COLO668 (cell line): ENCODE results near the gene KCNB1.
"Not testable (repeated sequence)": the region's sequence is repeated elsewhere in the genome, so short reads cannot be mapped to it uniquely, and the experiment has no call there.

Source experiments
- DNase-seq: peaks from one replicate; lab custom pipeline; 2025; ENCODE audit not compliant: unreplicated experiment; lab: John Stamatoyannopoulos, UW

The KCNB1 gene

DNA sequence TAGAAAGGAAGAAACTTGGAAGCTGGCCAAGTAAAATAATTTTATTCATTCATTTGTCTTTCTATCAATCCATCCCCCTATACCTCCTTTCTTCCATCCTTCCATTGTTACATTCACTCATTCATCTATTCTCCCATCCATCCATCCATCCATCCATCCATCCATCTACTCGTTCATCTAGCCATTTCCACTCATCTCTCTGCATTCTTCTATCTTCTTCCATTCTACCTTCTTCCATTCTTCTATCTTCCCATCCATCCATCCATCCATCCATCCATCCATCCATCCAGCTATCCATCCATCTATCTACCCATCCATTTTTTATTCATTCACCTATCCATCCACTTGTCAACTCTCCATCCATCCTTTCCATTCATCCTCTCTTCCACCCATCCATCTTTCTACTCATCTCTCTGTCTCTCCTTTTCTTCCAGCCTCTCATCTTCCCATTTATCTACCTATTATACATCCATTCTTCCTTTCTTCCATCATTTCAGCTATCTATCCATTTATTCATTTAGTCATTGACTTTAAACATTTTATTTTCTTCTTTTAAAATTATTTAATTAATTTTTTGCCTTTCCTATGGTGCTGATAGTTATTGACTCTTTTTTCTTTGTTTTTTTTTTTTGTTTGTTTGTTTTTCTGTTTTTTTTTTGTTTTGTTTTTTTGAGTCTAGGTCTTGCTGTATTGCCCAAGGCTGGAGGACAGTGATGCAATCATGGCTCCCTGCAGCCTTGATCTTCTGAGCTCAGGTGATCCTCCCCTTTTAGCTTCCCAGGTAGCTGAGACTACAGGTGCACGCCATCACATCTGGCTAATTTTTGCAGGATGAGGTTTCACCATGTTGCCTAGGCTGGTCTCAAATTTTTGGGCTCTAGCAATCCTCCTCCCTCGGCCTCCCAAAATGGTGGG lies 151.5 kb downstream of the KCNB1 start:
- no peak for DNase-seq

DNA sequence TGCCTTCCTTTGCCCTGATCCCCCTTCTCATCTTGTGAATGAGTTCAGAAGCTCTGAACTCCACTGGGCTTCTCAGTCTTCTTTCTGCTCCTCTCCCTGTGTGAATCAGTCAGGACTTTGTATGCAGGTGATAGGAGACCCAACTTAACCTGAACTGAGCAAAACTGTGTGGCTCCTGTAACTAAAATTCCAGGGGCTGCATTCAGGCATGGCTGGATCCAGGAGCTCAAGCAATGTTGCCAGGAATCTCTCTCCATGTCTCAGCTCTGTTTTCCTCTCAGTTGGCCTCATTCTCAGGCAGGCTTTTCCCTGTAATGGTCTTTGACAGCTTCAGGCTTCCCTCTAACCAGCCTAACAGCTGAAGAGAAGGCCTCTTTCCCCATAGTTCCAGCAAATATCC lies 153.7 kb downstream of the KCNB1 start:
- DNase-seq: no peak

DNA sequence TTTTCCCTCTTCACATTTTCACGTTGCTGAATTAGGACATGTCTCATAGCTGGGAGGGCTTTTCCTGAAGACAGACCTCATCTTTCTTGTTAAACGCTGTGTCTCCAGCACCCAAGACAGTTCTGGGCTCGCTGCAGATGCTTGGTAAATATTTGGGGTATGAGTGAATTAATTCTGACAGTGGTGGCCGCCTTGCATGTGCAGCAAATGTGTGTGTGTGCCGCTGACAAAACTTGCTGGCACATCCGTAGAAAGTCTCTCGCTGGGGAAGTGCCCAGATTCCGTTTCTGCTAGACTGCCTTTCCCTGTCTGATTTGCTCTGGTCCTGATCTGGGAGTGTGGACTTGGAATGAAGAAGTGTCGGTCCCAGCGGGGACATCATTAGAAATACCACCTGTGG lies 156.4 kb downstream of the KCNB1 start:
- no peak for DNase-seq

DNA sequence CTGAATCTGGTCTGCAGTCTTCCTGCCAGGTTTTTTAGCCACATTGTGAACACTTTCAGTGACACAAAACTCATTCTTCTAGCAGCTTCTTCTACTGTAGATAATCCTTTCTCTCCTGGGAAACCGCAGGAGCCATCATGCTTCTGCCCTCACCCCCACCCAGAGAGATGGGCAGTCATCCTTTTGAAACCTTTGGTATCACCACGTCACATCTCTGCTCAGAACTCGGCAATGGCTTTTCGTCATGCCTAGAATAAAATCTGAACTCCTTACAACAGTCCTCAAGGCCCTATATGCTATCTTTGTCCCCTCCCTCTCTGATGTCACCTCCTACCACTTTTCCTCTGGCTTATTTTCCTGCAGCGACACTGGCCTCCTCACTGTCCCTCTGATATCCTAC lies 158.2 kb downstream of the KCNB1 start:
- DNase-seq: no peak

DNA sequence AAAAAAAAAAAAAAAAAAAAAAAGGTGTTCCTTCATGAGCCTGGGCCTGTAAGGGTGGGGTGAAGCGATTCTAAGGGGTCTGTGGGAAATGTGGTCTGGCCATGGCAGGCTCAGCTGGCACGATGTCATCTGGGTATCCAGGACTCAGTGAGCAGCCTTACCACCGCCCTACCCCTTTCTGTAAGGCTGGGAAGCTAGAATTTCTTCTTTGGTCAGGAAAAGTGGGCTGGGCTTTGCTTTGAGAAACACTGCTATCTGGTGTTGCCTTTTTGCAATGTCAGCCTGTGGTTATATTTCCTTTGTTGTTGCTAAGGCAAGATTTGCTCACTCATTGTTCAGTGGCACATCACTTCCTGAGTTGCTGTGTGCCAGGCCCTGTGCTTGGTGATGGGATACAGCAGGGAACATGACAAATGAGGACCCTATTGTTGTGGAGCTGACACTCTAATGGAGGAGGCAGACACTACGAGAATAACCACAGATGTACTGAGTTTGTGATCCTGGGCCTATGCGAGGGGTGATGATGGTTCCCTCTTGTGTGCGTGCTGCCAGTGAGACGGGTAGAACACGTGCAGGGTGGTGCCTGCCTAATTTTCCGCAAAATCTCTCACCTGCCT lies 158.7 kb downstream of the KCNB1 start:
- no peak for DNase-seq

DNA sequence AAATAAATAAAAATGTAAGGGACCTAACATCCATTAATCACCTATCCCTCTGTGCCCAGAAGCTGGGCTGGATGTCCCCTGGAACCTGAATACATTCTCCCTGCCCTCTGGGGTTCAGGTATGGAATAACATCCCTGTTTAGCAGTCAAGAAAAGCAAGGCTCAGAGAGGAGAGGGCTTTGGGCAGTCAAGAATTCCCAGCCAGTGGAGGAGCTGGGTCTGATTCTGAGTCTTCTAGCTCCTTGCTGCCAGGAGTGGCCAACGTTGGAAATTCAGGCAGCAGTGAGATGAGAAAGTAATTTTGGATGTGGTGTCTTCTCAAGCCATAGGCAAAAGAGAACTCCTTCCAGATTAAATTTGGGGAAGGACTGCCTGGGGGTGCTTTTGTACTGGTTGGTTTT lies 162.0 kb downstream of the KCNB1 start:
- peak; percentile 15 for DNase-seq

DNA sequence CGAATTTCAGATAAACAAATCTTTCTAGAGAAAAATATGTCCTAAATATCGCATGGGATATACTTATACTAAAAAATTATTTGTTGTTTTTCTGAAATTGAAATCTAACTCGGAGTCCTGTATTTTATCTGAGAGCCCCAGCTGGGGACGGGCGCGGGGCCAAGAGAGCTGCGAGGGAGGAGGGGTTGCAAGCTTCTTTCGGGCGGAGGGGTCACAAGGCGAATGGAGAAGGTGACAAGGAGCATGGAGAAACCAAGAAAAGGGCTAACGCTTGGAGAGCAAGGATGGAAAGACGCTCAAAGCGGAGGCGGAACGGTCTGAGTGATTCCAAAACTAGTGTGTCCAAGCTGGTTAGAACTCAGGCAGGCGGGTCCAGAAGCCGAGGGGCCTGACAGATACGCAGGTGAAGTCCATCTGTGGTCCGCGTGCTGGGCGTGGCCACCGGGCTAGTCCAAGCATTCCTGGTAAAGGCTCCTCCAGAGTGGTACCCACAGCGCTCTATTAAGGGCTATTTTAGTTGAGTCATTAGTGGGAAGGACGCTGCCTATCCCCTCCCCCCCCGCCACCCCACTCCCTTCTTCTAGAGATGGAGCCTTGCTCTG lies 163.2 kb downstream of the KCNB1 start:
- DNase-seq: no peak

DNA sequence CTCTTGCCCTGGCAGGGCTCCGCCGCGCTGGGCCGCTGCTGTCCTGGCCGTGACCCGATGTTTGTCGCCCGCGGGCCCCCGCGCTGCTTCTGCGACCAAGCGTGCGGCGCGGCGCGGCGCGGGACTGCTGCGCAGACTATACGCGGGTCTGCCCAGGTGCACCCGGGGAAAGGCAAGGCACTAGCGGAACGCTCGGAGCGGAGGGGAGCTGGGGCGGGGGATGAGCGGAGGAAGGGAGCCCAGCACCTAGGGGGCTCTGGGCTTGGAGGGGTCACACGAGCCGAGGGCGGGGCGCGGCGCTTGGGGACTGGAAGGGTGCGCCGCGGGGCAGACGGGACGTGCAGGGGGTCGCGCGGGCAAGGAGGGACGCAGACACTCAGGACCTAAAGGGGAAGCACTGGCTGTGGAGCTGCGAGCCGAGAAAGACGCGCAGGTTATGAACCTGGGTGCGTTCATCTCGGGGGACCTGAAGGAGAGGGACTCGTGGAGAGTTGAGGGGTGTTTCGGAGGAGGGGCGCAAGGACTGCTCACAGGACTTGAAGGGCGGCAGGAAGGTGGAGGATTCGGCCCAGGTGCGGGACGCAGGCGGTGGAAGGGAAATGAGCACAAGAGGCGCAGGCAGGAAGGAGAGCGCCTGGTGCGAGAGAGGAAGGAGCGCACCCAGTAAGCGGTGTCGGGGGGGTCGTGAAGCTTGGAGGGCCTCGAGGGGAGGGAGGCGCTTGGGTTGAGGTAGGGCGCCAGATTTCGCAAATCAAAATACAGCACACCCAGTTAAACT lies 163.8 kb downstream of the KCNB1 start:
- DNase-seq: no peak

DNA sequence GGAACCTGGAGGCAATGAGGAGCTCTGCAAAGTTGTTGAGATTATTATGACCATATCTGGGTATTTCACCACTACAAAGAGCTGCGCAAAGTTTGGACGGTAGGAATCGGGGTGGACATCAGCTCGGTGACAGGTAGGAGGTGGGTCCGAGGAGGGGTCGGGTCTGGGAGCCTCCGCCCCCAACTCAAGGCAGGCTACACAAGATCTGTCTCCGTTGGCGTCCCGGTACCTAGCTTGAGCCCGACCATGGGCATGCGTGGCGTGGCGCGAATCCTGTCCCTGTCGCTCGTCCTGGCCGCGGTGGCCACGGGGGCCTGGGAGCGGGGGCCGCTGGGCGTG lies 164.4 kb downstream of the KCNB1 start:
- no peak for DNase-seq

DNA sequence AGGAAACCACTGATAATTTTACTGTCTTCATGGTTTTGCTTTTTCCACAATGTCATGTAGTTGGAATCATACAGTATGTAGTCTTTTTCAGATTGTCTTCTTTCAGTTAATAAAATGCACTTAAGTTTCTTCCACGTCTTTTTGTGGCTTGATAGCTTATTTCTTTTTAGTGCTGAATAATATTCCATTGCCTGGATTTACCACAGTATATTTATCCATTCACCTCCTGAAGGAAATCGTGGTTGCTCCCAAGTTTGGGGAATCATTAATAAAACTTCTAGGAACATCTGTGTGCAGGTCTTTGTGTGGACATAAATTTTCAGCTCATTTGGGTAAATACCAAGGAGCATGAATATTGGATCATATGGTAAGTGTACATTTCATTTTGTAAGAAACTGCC lies 165.8 kb downstream of the KCNB1 start:
- DNase-seq: no peak

DNA sequence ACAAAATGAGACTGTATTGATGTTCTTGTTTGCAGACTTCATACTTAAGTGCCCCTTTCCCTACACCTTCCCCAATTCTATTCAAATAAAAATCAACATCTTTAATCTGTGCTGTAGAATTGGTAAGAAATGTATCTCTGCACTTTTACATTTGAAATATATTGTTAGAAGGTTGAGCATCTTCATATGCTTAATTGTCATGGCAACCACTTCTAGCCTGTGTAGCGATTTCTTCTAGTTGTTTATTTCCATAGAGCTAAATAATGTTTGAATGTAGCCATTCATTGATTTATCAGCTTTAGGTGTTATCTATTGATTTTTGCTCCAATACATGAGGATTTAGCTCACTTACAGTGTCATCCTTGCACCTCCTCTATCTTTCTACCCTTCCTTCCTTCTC lies 166.9 kb downstream of the KCNB1 start:
- DNase-seq: no peak

DNA sequence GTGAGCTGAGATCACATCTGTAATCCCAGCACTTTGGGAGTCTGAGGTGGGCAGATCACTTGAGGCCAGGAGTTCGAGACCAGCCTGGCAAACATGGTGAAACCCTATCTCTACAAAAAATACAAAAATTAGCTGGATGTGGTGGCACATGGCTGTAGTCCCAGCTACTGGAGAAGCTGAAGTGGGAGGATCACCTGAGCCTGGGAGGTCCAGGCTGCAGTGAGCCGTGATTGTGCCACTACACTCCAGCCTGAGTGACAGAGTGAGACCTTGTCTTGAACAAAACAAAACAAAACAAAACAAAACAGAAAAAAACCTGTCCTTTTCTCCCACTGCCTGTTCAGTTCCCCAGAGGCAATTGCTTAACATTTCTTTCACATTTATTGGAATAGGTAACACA lies 168.4 kb downstream of the KCNB1 start:
- DNase-seq: not testable (repeated sequence)
